ENCODE measurements around the gene S1PR3.
"Not testable (repeated sequence)": the region's sequence is repeated elsewhere in the genome, so short reads cannot be mapped to it uniquely, and the experiment has no call there.

Gene S1PR3

GRCh38 chr9:88991066-88992034, at the start of gene S1PR3:
Gene S1PR3, plus strand, starts transcription at chr9:88991468. Its CDS starts 9,733 bp downstream, at chr9:89001201.
- no peak for TF ChIP-seq CTCF (IDR thresholded peaks at IDR 0.05; ENCODE audit: insufficient read depth, low read length, poor library complexity, severe bottlenecking)
- Histone ChIP-seq H3K36me3 (ENCODE audit: control insufficient read depth, insufficient read depth, low read length) (no peaks in the 10 kb centered on the region), H3K27me3 (replicated peaks; ENCODE audit: control insufficient read depth, insufficient read depth, low read length) (no peaks in the 10 kb centered on the region; the same call in 1 of the 2 replicates), H3K4me3 (replicated peaks; ENCODE audit: low read depth, low read length) (no peak within 1 kb of the TSS)
- DNase-seq (ENCODE audit: extremely low read depth, insufficient read length), result no peak

GRCh38 chr9:88941586-88941985, 49.7 kb upstream of the S1PR3 start:
- H3K27me3 ChIP-seq (replicated peaks; ENCODE audit: control insufficient read depth, insufficient read depth, low read length); H3K36me3 ChIP-seq (ENCODE audit: control insufficient read depth, insufficient read depth, low read length); DNase-seq (ENCODE audit: extremely low read depth, insufficient read length); H3K4me3 ChIP-seq (replicated peaks; ENCODE audit: low read depth, low read length): not testable (repeated sequence)

GRCh38 chr9:88942411-88942810, 48.9 kb upstream of the S1PR3 start:
- H3K4me3 ChIP-seq (replicated peaks; ENCODE audit: low read depth, low read length), result no peak overlapping the region
- no peaks in the 10 kb centered on the region for H3K36me3 ChIP-seq (ENCODE audit: control insufficient read depth, insufficient read depth, low read length)
- H3K27me3 ChIP-seq (replicated peaks; ENCODE audit: control insufficient read depth, insufficient read depth, low read length), result no peaks in the 10 kb centered on the region
- no peak for TF ChIP-seq CTCF (IDR thresholded peaks at IDR 0.05; ENCODE audit: insufficient read depth, low read length, poor library complexity, severe bottlenecking)
- no peak for DNase-seq (ENCODE audit: extremely low read depth, insufficient read length)

DNA sequence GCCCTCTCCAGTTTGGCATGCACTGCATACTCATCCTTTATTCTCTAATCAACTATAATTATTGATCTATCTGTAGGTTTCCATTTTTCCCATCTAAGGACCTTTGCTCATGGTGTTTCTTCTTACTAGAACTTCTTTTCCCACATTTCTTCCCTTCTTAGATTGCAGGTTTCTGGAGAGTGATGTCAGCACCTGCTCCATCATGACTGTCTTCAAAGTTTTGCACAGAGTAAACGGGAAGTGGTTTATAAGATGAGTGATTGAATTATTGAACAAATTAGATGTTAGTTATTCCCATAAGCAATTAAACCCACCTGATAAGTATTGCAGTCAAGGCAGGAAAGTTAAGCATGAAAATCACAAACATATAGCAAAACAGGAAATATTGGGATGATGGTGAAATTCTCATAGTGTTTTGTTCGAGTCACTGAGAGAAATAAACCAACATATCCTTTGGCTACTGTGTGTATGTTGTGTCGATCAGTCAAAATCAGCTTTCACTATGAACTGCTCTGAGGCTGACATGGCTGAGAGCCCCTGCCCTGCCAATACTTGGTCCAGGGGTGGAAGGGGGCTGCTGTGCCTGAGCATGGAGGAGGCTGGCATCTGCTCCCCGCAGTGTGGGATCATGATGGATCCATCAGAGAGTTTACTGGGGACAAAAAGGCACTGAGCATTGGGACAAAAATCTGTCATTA, 45.5 kb upstream of the S1PR3 start:
- Histone ChIP-seq H3K4me3 (replicated peaks; ENCODE audit: low read depth, low read length) (no peak overlapping the region), H3K27me3 (replicated peaks; ENCODE audit: control insufficient read depth, insufficient read depth, low read length) (no peaks in the 10 kb centered on the region), H3K36me3 (ENCODE audit: control insufficient read depth, insufficient read depth, low read length) (no peaks in the 10 kb centered on the region)
- no peak for TF ChIP-seq CTCF (IDR thresholded peaks at IDR 0.05; ENCODE audit: insufficient read depth, low read length, poor library complexity, severe bottlenecking)
- DNase-seq (ENCODE audit: extremely low read depth, insufficient read length), result no peak

- Histone ChIP-seq H3K36me3 (ENCODE audit: control insufficient read depth, insufficient read depth, low read length) (no peaks in the 10 kb centered on the region), H3K27me3 (replicated peaks; ENCODE audit: control insufficient read depth, insufficient read depth, low read length) (no peaks in the 10 kb centered on the region; the same call in 1 of the 2 replicates), H3K4me3 (replicated peaks; ENCODE audit: low read depth, low read length) (no peak overlapping the region)
- no peak for DNase-seq (ENCODE audit: extremely low read depth, insufficient read length)
- TF ChIP-seq CTCF (IDR thresholded peaks at IDR 0.05; ENCODE audit: insufficient read depth, low read length, poor library complexity, severe bottlenecking), result no peak
These were observed 43.4 kb upstream of the S1PR3 start for GRCh38 chr9:88947581-88948573.
